GM12878 (cell line): ENCODE measurements around the gene RERE. TPM values are rescaled to one million over a fixed set of nuclear protein-coding genes. Genes with fewer than 3 reads are reported as not detected.

Experiments used
- ASH2L ChIP-seq: fragments of 300-600, 200-600 bp; sonication (generic); IDR thresholded peaks from 2 replicates; pipeline ENCODE4 v1.6.1; 2017; ENCODE audit warnings: low read depth, mild to moderate bottlenecking, borderline replicate concordance
- BHLHE40 ChIP-seq, 2 experiments: fragments of 450-650 bp in 1 of 2; IDR thresholded peaks; 2 replicates each; pipeline ENCODE4 v1.6.1; 2011 to 2017; ENCODE audit warnings: low read depth in 2 of 2, borderline replicate concordance in 1 of 2, improper control_type of control experiment in 1 of 2, low read length in 1 of 2, mild to moderate bottlenecking in 1 of 2
- CHD2 ChIP-seq: IDR thresholded peaks from 2 replicates; pipeline ENCODE4 v1.6.1; 2011; ENCODE audit warnings: low read depth, low read length, improper control_type of control experiment, borderline replicate concordance
- DPF2 ChIP-seq: fragments of 450-650 bp; IDR thresholded peaks from 2 replicates; pipeline ENCODE4 v1.6.1; 2017; ENCODE audit warnings: mild to moderate bottlenecking
- EP300 ChIP-seq, 2 experiments: fragments of 150-350 bp in 1 of 2; IDR thresholded peaks; 2 replicates each; pipeline ENCODE4 v1.6.1; 2011 to 2012; ENCODE audit warnings: low read depth in 2 of 2, low read length in 2 of 2, borderline replicate concordance in 1 of 2, improper control_type of control experiment in 1 of 2, inconsistent platforms in 1 of 2; ENCODE audit not compliant: control insufficient read depth in 1 of 2
- GATAD2B ChIP-seq: fragments of 450-650 bp; conservative IDR thresholded peaks from 2 replicates; pipeline ENCODE4 v1.6.1; 2017; ENCODE audit warnings: low read depth, mild to moderate bottlenecking, moderate library complexity
- JUND ChIP-seq: IDR thresholded peaks from 2 replicates; pipeline ENCODE4 v1.6.1; 2012; ENCODE audit warnings: low read depth, mild to moderate bottlenecking, low read length, improper control_type of control experiment, moderate library complexity
- KLF5 ChIP-seq: fragments of 450-650 bp; IDR thresholded peaks from 2 replicates; pipeline ENCODE4 v1.6.1; 2014; ENCODE audit warnings: mild to moderate bottlenecking; ENCODE audit not compliant: partially characterized antibody
- MLLT1 ChIP-seq: fragments of 450-650 bp; IDR thresholded peaks from 2 replicates; pipeline ENCODE4 v1.6.1; 2016; ENCODE audit warnings: mild to moderate bottlenecking
- NBN ChIP-seq: fragments of 450-650 bp; IDR thresholded peaks from 2 replicates; pipeline ENCODE4 v1.6.1; 2016
- PKNOX1 ChIP-seq: fragments of 450-650 bp; IDR thresholded peaks from 2 replicates; pipeline ENCODE4 v1.6.1; 2016; ENCODE audit warnings: mild to moderate bottlenecking
- POLR2AphosphoS5 ChIP-seq: IDR thresholded peaks from 2 replicates; pipeline ENCODE4 v1.6.1; 2011; ENCODE audit warnings: mild to moderate bottlenecking, low read length, inconsistent platforms
- RCOR1 ChIP-seq: conservative IDR thresholded peaks from 2 replicates; pipeline ENCODE4 v1.6.1; 2012; ENCODE audit warnings: low read depth, low read length, improper control_type of control experiment
- RUNX3 ChIP-seq: IDR thresholded peaks from 2 replicates; pipeline ENCODE4 v1.6.1; 2012; ENCODE audit warnings: low read length, inconsistent platforms
- SIN3A ChIP-seq: IDR thresholded peaks from 2 replicates; pipeline ENCODE4 v1.6.1; 2012; ENCODE audit warnings: low read depth, low read length, improper control_type of control experiment
- SMAD5 ChIP-seq: IDR thresholded peaks from 2 replicates; pipeline ENCODE4 v1.6.1; 2016; ENCODE audit warnings: antibody characterized with exemption, low read depth
- TAF1 ChIP-seq: IDR thresholded peaks from 2 replicates; pipeline ENCODE4 v1.6.1; 2011; ENCODE audit warnings: mild to moderate bottlenecking, low read depth, low read length, borderline replicate concordance
- TCF12 ChIP-seq: IDR thresholded peaks from 2 replicates; pipeline ENCODE4 v1.6.1; 2011; ENCODE audit warnings: low read depth, mild to moderate bottlenecking, low read length
- ZBED1 ChIP-seq: IDR thresholded peaks from 2 replicates; pipeline ENCODE4 v1.6.1; 2016; ENCODE audit warnings: borderline replicate concordance
- ZNF217 ChIP-seq: fragments of 450-650 bp; IDR thresholded peaks from 2 replicates; pipeline ENCODE4 v1.6.1; 2017; ENCODE audit warnings: antibody characterized with exemption, mild to moderate bottlenecking
- polyA plus RNA-seq, 11 experiments: library from polyadenylated mRNA; depleted of rRNA in 4 of 11; unstranded in 6 of 11; stranded (reverse) in 5 of 11; fragments of >200 nt; fragmentation: Nextera tagmentation in 4 of 11; fragmentation: Illumina TruSeq in 1 of 11; extraction: Ambion mirVana in 4 of 11; extraction: Trizol in 1 of 11; gene quantifications; 1 replicate in 1 of 11; 2 replicates in 10 of 11; pipeline versions ENCODE4 v1.2.1 to v1.2.3, GENCODE V29; 2011 to 2016; ENCODE audit warnings: inconsistent platforms in 2 of 11, missing spikeins in 2 of 11, low read depth in 1 of 11
- total RNA-seq, 4 experiments: library from RNA; depleted of rRNA in 3 of 4; stranded (reverse); fragments of >200 nt in 3 of 4; fragmentation: Illumina TruSeq in 1 of 4; extraction: Trizol in 1 of 4; gene quantifications; 2 replicates each; pipeline versions ENCODE4 v1.2.1 to v1.2.3, GENCODE V29; 2013 to 2021
- TF ChIP-seq, protein P1 (sequence below): fragments of 150-350 bp; IDR thresholded peaks from 2 replicates; pipeline ENCODE4 v1.6.1; 2016; ENCODE audit warnings: low read depth, low read length

RERE gene
- total and polyA plus RNA-seq, 10 of the 15 experiments (the other 5 are each of a cell fraction or from before 2014, with no cell fraction given), result 5.2 to 60.5 (median 20.2) TPM

DNA sequence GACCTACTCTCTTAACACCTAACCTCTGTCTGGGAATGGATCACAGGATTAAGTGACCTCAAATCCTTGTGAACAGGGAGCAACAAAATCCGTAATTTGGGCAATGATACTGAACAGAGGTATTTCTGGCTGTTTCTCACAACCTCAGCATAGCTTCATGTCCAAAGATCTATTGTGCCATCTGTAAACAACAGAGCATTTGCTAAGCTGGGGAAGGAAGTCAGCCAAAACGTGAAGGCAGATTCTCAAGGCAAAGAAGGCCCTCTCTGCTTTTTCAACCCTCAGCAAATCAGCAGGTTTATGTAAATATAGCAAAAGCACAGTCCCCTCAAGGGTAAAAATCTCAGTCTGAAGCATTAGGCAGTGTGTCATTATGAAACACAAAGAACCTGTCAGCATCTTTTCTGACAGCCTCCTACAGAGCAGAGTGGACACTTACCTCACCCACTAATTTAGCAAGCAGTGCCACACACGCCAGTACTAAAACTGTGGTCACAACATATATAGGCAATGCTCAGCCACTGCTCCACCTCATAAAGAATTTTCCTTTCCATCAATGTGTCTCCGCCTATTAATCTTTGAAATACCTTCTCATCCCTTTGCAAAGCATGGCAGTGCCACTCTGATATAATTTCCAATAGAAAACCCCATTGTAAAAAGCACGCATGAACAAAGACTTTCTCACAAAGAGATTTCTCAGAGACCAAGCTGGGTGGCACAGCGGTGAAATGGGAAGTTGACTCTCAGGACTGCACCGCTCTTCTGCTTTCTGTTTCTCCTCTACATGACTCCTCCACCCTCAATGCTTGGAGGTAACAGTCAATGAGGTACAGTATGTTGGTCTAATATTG, 188.0 kb downstream of the RERE start (continued):
- TF ChIP-seq ASH2L (no peak; the same call in 1 of the 2 replicates), DPF2 (peak; percentile 71), SMAD5 (no peak), GATAD2B (no peak; the same call in none of the 2 replicates), NBN (peak; percentile 54; the same call in 1 of the 2 replicates), ZNF217 (peak; percentile 49; the same call in 1 of the 2 replicates), SIN3A (peak; percentile 40; the same call in 1 of the 2 replicates), MLLT1 (peak; percentile 75), RCOR1 (0 out of 2 replicates have a peak, but pooled peaks have one; percentile 48), EP300 (IDR thresholded peaks at IDR 0.05; ENCODE audit: borderline replicate concordance in 1 of 2, control insufficient read depth in 1 of 2, low read depth in 2 of 2, low read length in 2 of 2) (peak; percentile 24 to 52; a peak in 2 of 4 replicates), RUNX3 (peak; percentile 79), KLF5 (peak; percentile 34), ZBED1 (peak; percentile 48; the same call in 1 of the 2 replicates), BHLHE40 (IDR thresholded peaks at IDR 0.05; ENCODE audit: borderline replicate concordance in 1 of 2, low read depth in 2 of 2, low read length in 1 of 2) (peak; percentile 47 to 60; a peak in 1 of 4 replicates), TAF1 (0 out of 2 replicates have a peak, but pooled peaks have one; percentile 27), PKNOX1 (peak; percentile 92), POLR2AphosphoS5 (peak; percentile 45; the same call in 1 of the 2 replicates), JUND (peak; percentile 61; the same call in 1 of the 2 replicates), CHD2 (no peak), TCF12 (0 out of 2 replicates have a peak, but pooled peaks have one; percentile 36)
- TF ChIP-seq, protein P1, sequence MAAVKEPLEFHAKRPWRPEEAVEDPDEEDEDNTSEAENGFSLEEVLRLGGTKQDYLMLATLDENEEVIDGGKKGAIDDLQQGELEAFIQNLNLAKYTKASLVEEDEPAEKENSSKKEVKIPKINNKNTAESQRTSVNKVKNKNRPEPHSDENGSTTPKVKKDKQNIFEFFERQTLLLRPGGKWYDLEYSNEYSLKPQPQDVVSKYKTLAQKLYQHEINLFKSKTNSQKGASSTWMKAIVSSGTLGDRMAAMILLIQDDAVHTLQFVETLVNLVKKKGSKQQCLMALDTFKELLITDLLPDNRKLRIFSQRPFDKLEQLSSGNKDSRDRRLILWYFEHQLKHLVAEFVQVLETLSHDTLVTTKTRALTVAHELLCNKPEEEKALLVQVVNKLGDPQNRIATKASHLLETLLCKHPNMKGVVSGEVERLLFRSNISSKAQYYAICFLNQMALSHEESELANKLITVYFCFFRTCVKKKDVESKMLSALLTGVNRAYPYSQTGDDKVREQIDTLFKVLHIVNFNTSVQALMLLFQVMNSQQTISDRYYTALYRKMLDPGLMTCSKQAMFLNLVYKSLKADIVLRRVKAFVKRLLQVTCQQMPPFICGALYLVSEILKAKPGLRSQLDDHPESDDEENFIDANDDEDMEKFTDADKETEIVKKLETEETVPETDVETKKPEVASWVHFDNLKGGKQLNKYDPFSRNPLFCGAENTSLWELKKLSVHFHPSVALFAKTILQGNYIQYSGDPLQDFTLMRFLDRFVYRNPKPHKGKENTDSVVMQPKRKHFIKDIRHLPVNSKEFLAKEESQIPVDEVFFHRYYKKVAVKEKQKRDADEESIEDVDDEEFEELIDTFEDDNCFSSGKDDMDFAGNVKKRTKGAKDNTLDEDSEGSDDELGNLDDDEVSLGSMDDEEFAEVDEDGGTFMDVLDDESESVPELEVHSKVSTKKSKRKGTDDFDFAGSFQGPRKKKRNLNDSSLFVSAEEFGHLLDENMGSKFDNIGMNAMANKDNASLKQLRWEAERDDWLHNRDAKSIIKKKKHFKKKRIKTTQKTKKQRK, result no peak
